GM12872 (cell line): Measurements from ENCODE around the gene TTC9B.

Source experiments
- CTCF ChIP-seq: IDR thresholded peaks from 3 replicates; pipeline ENCODE4 v1.5.1; 2011; ENCODE audit warnings: low read depth, mild to moderate bottlenecking, low read length, moderate library complexity; ENCODE audit not compliant: insufficient read depth

TTC9B gene

GRCh38 chr19:40264314-40265054 lies 46.3 kb upstream of the TTC9B start:
- TF ChIP-seq CTCF, result no peak

GRCh38 chr19:40263440-40264313 lies 45.5 kb upstream of the TTC9B start:
- no peak for TF ChIP-seq CTCF

DNA sequence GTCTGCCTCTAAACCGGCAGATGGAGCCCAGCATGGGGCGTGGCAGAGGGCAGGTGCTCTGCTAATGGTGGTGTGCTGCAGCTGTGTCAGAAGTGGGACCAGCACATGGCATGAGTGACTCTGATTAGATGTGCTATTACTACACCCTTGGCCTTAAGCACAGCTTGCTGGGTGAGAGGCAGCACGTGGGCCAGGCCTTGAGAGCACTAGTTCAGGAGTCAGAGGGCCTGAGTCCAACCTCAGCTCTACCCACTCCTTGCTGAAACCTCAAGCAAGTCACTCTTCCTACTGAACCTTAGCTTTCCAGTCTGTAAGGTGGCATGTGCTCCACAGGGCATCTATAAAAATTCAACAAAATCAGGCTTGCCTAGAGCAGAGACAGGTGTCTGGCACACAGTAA lies 44.2 kb upstream of the TTC9B start:
- TF ChIP-seq CTCF, result no peak

- TF ChIP-seq CTCF, result no peak
These were observed 43.4 kb upstream of the TTC9B start for GRCh38 chr19:40261631-40262030.

DNA sequence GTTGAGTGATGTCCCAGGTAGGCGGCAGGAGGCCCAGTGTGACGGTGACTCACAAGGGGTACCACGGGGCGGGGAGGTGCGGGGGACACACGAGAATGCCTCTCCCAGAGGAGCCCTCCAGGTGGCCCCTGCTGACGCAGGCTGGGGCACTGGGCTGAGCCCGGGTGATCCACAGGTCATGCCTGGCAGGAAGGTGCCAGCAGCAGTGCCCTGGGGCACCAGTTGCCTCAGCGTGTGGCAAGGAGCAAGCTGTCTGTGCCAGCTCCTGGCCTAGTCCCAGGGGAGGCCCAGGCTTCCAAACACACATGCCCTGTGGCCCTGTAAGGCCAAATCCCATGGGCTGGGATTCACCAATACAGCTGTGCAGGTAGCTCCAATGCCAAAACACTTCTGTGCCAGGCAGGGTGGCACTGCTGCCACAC lies 38.9 kb upstream of the TTC9B start:
- TF ChIP-seq CTCF, result no peak

- TF ChIP-seq CTCF, result no peak
These were observed 38.3 kb upstream of the TTC9B start for GRCh38 chr19:40256512-40256911.

- TF ChIP-seq CTCF, result no peak
These were observed 37.5 kb upstream of the TTC9B start for GRCh38 chr19:40255619-40256166.
